Measurements from ENCODE around the gene FCHSD2.
"Not testable (repeated sequence)": the region's sequence is repeated elsewhere in the genome, so short reads cannot be mapped to it uniquely, and the experiment has no call there.

FCHSD2 gene

GRCh38 chr11:72860010-72860409, 282.1 kb downstream of the FCHSD2 start:
- no peak for DNase-seq

GRCh38 chr11:72859126-72859525, 283.0 kb downstream of the FCHSD2 start:
- no peak for DNase-seq

GRCh38 chr11:72858267-72858666, 283.9 kb downstream of the FCHSD2 start:
- DNase-seq: not testable (repeated sequence)

- no peak for DNase-seq
These were observed 285.4 kb downstream of the FCHSD2 start for GRCh38 chr11:72856551-72857345.

- DNase-seq: no peak
These were observed 286.1 kb downstream of the FCHSD2 start for GRCh38 chr11:72856065-72856464.

DNA sequence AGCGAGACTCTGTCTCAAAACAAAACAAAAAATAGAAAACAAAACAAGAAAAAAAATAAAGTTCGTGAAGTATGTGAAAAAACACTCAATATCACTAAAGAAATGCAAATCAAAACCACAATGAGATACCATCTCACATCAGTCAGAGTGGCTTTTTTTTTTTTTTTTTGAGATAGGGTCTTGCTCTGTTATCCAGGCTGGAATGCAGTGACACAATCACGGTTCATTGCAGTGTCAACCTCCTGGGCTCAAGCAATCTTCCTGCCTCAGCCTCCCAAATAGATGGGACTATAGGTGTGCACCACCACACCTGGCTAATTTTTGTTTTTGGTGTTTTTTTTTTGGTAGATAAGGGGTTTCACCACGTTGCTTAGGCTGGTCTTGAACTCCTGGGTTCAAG, 290.4 kb downstream of the FCHSD2 start:
- DNase-seq: no peak

DNA sequence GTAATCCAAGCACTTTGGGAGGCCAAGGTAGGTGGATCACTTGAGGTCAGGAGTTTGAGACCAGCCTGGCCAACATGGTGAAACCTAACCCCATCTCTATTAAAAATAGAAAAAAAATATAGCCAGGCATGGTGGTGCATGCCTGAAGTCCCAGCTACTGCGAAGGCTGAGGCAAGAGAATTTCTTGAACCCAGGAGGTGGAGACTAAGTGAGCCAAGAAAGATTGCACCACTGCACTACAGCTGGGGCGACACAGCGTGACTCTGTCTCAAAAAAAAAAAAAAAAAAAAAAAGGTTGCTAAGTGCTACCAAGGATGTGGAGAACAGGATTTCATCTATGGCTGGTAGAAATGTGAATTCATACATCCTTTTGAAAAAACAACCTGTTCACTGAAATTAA, 291.3 kb downstream of the FCHSD2 start:
- no peak for DNase-seq

DNA sequence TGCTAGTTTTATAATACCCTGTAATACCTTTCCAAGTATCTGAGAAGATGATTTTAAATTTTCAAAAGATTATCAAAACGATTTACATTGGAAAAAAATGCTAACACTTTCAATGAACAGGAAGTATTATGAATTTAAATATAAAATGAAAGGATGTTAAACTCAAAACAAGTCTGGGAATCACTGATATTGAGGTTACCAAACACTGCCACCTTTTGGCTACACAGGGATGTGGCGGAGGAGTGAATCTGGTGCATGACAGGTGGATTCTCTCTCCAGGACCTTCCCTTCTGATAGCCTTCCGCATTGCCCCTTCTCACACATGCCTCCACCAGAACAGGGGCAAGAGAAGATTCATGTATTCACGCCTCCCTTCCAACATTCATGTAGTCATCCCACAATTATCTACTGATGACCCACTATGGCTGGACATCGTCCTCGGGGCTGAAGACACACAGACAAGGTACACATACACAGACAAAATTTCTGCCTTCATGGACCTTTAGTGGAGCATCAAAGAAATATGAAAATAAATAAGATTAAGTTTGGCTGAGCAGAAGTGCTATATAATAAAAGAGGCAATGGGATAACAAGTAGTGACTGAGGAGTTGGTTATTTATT, 293.2 kb downstream of the FCHSD2 start:
- DNase-seq: no peak

- no peak for DNase-seq
These were observed 297.8 kb downstream of the FCHSD2 start for GRCh38 chr11:72844356-72844755.

GRCh38 chr11:72842653-72843330, 299.3 kb downstream of the FCHSD2 start:
- no peak for DNase-seq

GRCh38 chr11:72842126-72842525, 300.0 kb downstream of the FCHSD2 start:
- no peak for DNase-seq

GRCh38 chr11:72841397-72841796, 300.7 kb downstream of the FCHSD2 start:
- no peak for DNase-seq

DNA sequence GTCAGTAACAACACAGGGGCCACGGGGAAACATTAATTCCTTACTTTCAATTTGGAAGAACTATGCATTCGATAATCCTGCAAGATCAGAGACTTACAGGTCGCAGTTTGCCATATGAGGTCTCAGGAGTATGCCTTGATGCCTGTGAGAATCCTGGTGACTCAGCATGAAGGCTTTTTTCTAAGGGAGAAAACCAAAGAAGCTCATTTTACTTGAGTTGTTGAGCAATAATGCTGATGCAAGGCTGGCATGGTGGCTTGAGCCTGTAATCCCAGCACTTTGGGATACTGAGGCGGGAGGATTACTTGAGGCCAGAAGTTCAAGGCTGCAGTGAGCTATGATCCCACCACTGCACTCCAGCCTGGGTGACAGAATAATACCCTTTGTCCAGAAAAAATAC, 301.3 kb downstream of the FCHSD2 start:
- no peak for DNase-seq

DNA sequence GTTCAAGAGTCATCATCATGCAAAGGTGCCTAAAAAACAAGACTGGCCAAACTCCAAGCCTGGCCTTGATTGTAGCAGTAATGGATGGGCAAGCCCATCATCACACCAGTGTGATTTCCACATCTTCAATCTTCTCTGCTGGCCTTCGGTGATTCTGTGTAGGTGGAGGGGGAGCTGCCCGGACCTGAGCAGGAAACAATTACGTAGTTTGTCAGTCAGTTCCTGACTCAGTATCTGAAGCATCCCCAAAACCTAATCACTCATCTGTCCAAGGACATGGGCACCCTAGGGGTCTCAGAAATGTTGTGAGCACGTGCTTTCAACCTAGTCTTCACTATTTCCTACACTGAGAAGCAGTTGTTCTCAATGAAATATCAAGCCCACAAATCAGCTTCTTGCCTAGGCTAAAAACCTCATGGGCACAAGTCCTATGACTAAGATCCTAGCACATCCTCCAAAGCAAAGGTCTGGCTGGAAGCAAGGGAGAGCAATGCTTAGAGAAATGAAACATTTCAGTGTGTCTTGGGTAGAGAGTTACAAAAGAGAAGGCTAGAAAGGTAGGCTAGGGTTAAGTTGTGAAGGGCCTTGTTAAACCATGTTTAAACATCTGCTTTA, 303.3 kb downstream of the FCHSD2 start:
- DNase-seq: no peak

- no peak for DNase-seq
These were observed 306.0 kb downstream of the FCHSD2 start for GRCh38 chr11:72836111-72836510.

GRCh38 chr11:72834905-72835304, 307.2 kb downstream of the FCHSD2 start:
- no peak for DNase-seq

- no peak for DNase-seq
These were observed 308.2 kb downstream of the FCHSD2 start for GRCh38 chr11:72833811-72834493.

GRCh38 chr11:72833083-72833733, 308.9 kb downstream of the FCHSD2 start:
- DNase-seq: no peak

DNA sequence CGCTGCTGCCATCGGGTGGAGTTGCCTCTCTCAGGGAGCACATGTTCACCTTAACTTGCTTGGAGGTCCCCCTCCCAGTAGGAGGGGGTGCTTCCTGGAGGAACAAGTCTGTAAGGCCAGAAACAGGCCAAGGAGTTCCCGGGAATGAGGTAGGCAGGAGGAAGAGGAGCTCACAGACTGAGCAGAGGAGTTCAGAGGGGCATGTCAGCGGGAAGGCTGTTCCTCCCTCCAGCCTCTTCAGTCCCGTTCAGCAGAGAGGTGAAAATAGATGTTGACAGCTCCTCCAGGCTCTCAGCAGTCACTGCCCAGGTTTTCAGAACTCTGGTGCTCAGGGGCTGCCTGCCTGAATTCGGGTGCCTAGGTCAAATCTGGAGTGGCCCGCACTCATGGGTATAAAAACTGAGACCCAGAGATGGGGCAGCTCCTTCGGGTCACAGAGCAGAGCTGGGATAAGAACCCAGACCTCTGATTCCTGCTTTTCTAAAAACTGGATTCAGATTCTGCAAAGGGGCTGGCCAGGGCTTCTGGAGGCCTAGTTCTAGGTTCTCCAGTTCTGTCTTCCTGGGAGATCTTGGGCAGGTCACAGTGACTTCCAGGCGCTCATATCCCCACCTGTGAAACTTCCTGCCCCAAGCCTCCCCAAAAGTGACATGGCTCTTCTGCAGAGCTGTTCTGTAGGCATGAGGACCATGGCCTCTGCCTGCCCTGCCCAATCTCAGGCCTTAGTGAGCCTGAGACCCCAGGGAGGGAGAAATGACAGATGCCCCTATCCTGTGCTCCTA, 309.6 kb downstream of the FCHSD2 start:
- DNase-seq: no peak

- peak; percentile 79 for DNase-seq
These were observed 310.4 kb downstream of the FCHSD2 start for GRCh38 chr11:72831521-72832300.
